ENCODE measurements around the gene TNS1. TPM values are rescaled to one million over a fixed set of nuclear protein-coding genes. Genes with fewer than 3 reads are reported as not detected.

Gene TNS1
- total RNA-seq, 1 experiment from 2014 or later = 1.5 TPM

- no peaks in the 10 kb centered on the region for H4K20me1 ChIP-seq (ENCODE audit: low read length)
- H3F3A ChIP-seq (ENCODE audit: low read length, unreplicated experiment) = no peaks in the 10 kb centered on the region
- DNase-seq = no peak
- no peaks in the 10 kb centered on the region for H3K79me2 ChIP-seq (ENCODE audit: low read length)
- ATAC-seq = no peak
- no peaks in the 10 kb centered on the region for H3K36me3 ChIP-seq (ENCODE audit: low read depth, low read length)
- no peaks in the 10 kb centered on the region for H3K9me2 ChIP-seq (replicated peaks; ENCODE audit: low read length)
- no peak overlapping the region for H2AFZ ChIP-seq (ENCODE audit: low read length)
- TF ChIP-seq EZH2phosphoT487 (IDR thresholded peaks at IDR 0.05; ENCODE audit: borderline replicate concordance, low read length) (no peak), EZH2 (IDR thresholded peaks at IDR 0.05; ENCODE audit: low read length, unreplicated experiment) (no peak)
- TF ChIP-seq, protein P1, sequence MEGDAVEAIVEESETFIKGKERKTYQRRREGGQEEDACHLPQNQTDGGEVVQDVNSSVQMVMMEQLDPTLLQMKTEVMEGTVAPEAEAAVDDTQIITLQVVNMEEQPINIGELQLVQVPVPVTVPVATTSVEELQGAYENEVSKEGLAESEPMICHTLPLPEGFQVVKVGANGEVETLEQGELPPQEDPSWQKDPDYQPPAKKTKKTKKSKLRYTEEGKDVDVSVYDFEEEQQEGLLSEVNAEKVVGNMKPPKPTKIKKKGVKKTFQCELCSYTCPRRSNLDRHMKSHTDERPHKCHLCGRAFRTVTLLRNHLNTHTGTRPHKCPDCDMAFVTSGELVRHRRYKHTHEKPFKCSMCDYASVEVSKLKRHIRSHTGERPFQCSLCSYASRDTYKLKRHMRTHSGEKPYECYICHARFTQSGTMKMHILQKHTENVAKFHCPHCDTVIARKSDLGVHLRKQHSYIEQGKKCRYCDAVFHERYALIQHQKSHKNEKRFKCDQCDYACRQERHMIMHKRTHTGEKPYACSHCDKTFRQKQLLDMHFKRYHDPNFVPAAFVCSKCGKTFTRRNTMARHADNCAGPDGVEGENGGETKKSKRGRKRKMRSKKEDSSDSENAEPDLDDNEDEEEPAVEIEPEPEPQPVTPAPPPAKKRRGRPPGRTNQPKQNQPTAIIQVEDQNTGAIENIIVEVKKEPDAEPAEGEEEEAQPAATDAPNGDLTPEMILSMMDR (conservative IDR thresholded peaks at IDR 0.05; ENCODE audit: low read depth, low read length) = no peak
- no peak overlapping the region for H3K27ac ChIP-seq (ENCODE audit: low read length)
- POLR2A ChIA-PET (ENCODE audit: unreplicated experiment) = no interaction called here
- no peak overlapping the region for H3K4me2 ChIP-seq (ENCODE audit: low read length)
- no peaks in the 10 kb centered on the region for H3K4me1 ChIP-seq (ENCODE audit: insufficient read depth, low read length)
- intact Hi-C loops (cut with micrococcal nuclease) = no loop called here
- no peaks in the 10 kb centered on the region for H3K9me3 ChIP-seq (ENCODE audit: low read length)
- peaks cover 18% of the 10 kb centered on the region; the same call in 1 of the 2 replicates for H3K27me3 ChIP-seq (ENCODE audit: low read length)
- CTCF ChIA-PET = no interaction called here
- no peak overlapping the region for H3K9ac ChIP-seq (ENCODE audit: low read length)
- BruUV-seq (replicated peaks) = no TSS peak
- H3K4me3 ChIP-seq (ENCODE audit: low read length) = no peak overlapping the region
Observed at GRCh38 chr2:217817466-217818292, 185.1 kb downstream of the TNS1 start.

GRCh38 chr2:217816396-217816869, 186.4 kb downstream of the TNS1 start:
- Histone ChIP-seq H3K27me3 (ENCODE audit: low read length) (peaks cover 23% of the 10 kb centered on the region; the same call in 1 of the 2 replicates), H4K20me1 (ENCODE audit: low read length) (no peaks in the 10 kb centered on the region), H2AFZ (ENCODE audit: low read length) (no peak overlapping the region), H3K9me2 (replicated peaks; ENCODE audit: low read length) (no peaks in the 10 kb centered on the region), H3K79me2 (ENCODE audit: low read length) (no peaks in the 10 kb centered on the region), H3K4me3 (ENCODE audit: low read length) (no peak overlapping the region), H3K9ac (ENCODE audit: low read length) (no peak overlapping the region), H3K9me3 (ENCODE audit: low read length) (no peaks in the 10 kb centered on the region), H3K27ac (ENCODE audit: low read length) (no peak overlapping the region), H3K4me2 (ENCODE audit: low read length) (no peak overlapping the region), H3F3A (ENCODE audit: low read length, unreplicated experiment) (no peaks in the 10 kb centered on the region), H3K4me1 (ENCODE audit: insufficient read depth, low read length) (no peaks in the 10 kb centered on the region), H3K36me3 (ENCODE audit: low read depth, low read length) (no peaks in the 10 kb centered on the region)
- POLR2A ChIA-PET (ENCODE audit: unreplicated experiment) = no interaction called here
- intact Hi-C loops (cut with micrococcal nuclease) = no loop called here
- BruUV-seq (replicated peaks) = no TSS peak
- ATAC-seq = no peak
- no peak for DNase-seq
- CTCF ChIA-PET = no interaction called here
- TF ChIP-seq, protein P1 (conservative IDR thresholded peaks at IDR 0.05; ENCODE audit: low read depth, low read length) = no peak
- TF ChIP-seq EZH2phosphoT487 (IDR thresholded peaks at IDR 0.05; ENCODE audit: borderline replicate concordance, low read length) (no peak), EZH2 (IDR thresholded peaks at IDR 0.05; ENCODE audit: low read length, unreplicated experiment) (no peak)

DNA sequence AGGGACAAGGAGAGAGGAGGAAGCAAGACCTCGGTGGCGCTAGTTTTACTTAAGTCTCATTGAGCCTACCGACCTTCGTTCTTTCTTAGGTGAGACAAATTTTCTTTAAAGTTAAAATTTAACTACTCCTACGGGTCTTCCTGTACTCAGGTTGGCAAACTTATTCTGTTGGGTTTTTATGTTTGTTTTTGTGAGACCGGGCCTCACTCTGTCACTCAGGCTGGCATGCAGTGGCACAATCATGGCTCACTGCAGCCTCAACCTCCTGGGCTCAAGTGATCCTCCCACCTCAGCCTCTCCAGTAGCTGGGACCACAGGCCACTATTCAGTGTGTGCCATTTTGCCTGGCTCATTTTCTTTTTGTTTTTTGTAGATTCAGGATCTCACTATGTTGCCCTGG, 189.0 kb downstream of the TNS1 start:
- no peak for ATAC-seq
- Histone ChIP-seq H3K4me2 (ENCODE audit: low read length) (no peak overlapping the region), H3K27ac (ENCODE audit: low read length) (no peak overlapping the region), H3K4me3 (ENCODE audit: low read length) (no peak overlapping the region), H3K4me1 (ENCODE audit: insufficient read depth, low read length) (no peaks in the 10 kb centered on the region), H3K36me3 (ENCODE audit: low read depth, low read length) (no peaks in the 10 kb centered on the region), H3K9me3 (ENCODE audit: low read length) (no peaks in the 10 kb centered on the region), H3K79me2 (ENCODE audit: low read length) (no peaks in the 10 kb centered on the region), H3K9me2 (replicated peaks; ENCODE audit: low read length) (no peaks in the 10 kb centered on the region), H3F3A (ENCODE audit: low read length, unreplicated experiment) (no peaks in the 10 kb centered on the region), H3K9ac (ENCODE audit: low read length) (no peak overlapping the region), H3K27me3 (ENCODE audit: low read length) (peaks cover 17% of the 10 kb centered on the region; the same call in 1 of the 2 replicates), H4K20me1 (ENCODE audit: low read length) (no peaks in the 10 kb centered on the region), H2AFZ (ENCODE audit: low read length) (no peak overlapping the region)
- TF ChIP-seq, protein P1 (conservative IDR thresholded peaks at IDR 0.05; ENCODE audit: low read depth, low read length) = no peak
- TF ChIP-seq EZH2phosphoT487 (IDR thresholded peaks at IDR 0.05; ENCODE audit: borderline replicate concordance, low read length) = no peak
- no peak for TF ChIP-seq EZH2 (IDR thresholded peaks at IDR 0.05; ENCODE audit: low read length, unreplicated experiment)
- CTCF ChIA-PET = no interaction called here
- DNase-seq = no peak
- intact Hi-C loops (cut with micrococcal nuclease) = no loop called here
- BruUV-seq (replicated peaks) = no TSS peak
- POLR2A ChIA-PET (ENCODE audit: unreplicated experiment) = no interaction called here
